T-helper 2 cell (primary cell): ENCODE data around the gene SLC9A8.
"Not testable (repeated sequence)": the region's sequence is repeated elsewhere in the genome, so short reads cannot be mapped to it uniquely, and the experiment has no call there.

Experiments used
- DNase-seq, 5 experiments: peaks; one replicate each; pipeline versions ENCODE4 v3.0.0 to v3.0.0-alpha.2; 2012 to 2022

Gene SLC9A8

DNA sequence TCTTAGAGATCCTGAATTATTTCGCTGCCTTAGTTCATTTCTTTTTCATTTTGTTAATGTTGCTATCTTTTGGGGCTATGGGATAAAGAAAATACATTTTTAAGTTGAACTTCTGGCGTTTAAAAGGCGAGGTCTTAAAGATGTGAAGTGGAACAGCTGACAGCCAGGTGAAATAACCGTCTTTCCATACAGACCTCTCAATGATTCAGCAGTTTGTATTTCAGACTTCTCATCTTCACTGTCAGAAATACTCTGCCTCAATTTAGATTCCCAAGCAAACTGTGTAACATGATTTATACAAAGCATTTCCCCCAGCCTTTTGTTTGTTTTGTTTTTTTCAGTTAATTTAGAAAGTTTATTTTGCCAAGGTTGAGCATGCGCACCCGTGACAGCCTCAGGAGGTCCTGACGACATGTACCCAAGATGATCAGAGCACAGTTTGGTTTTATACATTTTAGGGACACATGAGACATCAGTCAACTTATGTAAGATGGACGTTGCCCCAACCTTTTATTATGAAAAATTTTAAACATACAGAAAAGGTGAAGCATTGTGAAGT, 40.0 kb downstream of the SLC9A8 start:
- no peak for DNase-seq

DNA sequence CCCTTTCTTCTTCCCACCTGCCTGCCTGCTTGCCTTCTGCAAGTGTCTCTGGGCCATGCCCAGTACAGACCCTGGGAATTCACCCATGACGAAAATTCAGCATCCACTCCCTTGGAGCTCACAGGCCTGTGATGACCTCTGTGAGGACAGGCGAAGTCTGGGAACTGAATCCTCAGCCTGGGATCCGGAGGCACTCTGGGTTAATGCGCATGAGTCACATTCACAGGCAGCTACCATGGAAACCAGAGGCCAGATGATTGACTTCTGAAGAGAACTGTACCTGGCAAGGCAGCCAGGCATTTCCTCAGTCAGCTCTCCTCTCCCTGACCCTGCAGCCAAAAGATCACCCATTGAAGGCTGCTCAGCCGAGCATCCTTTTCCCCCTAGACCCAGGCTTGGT, 41.0 kb downstream of the SLC9A8 start:
- no peak for DNase-seq

DNA sequence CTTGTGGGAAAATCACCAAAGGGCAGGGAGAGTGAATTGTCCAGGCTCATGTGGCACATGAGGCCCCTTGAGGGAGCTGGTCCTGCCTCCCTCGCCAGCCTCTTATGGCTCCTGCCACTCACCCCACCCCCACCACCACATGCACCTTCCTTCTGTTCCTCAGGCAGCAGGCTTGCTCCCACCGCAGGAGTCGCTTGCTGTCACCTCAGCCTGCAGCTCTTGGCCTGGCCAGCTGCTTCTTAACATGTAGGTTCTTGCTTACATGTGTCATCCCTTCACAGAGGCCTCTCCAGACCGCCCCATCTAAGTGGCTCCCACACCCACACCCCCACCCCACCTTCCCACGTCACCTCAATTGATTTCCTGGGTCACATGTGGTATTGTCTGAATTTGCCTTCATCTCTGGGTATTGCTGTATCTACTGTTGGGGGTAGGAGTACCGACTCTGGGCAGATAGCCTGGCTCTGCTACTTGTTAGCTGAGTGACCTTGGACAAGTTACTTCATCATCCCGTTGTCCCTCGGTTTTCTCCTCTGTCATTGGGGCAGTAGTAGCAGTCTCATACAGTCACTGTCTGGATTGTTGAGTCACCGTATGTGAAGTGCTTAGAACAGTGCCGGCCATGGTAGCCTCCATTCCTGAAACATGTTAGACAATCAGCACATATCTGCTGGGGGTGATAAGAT, 41.7 kb downstream of the SLC9A8 start:
- no peak for DNase-seq

DNA sequence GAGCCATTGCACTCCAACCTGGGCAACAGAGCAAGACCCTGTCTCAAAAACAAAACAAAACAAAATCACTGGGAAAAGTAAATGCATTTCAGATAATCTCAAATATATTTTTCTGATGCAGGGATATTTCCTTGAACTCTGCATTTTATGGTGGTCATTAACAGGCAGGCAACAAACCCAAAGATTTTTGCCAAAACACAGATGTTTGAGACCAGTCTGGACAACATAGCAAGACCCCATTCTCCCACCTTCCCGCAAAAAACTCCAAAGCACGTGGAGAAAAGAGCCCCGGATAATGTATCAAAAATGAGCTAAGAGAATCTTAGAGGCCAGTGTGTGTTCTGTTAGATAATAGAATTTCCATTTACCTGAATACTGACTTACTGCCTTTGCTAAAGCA, 44.3 kb downstream of the SLC9A8 start:
- no peak for DNase-seq

DNA sequence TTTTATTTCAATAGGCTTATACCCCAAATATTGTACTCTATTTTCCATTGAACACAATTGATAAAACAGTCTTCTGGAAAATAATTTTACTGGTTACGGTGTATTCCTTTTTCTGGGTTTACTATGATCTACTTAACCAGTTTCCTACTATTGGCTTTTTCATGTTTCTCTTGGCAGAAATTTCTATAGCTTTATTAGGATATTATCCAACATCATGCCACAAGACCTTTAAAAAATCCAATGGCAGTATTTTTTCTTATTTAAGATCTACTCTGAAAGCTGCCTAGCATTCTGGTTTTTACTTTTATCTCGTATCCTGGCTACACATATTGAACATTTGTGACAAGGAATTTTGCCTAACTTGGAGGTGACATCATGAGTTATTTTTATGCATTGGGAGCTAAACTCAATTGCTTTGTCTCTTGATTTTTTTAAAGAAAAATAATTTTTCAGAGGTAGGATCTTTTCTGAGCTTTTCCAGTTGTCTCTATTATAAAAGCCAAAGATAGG, 45.5 kb downstream of the SLC9A8 start:
- DNase-seq: no peak

DNA sequence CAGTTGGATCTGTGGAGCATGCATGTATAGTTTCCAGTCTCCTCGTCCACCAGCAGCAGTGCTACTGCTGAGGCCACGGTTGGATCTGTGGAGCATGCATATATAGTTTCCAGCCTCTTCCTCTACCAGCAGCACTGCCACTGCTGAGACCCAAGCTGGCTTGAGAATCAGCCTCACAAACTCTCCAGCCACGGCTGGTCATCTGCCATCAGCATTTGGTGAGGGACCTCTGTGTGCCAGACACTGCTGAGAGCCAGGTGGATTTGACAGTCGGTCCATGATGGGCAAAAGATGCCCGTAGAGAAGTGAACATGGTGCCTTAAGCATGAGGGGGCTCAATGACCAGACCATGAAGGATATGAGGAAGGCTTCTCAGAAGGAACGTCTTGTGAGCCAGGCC, 46.4 kb downstream of the SLC9A8 start:
- DNase-seq: no peak

DNA sequence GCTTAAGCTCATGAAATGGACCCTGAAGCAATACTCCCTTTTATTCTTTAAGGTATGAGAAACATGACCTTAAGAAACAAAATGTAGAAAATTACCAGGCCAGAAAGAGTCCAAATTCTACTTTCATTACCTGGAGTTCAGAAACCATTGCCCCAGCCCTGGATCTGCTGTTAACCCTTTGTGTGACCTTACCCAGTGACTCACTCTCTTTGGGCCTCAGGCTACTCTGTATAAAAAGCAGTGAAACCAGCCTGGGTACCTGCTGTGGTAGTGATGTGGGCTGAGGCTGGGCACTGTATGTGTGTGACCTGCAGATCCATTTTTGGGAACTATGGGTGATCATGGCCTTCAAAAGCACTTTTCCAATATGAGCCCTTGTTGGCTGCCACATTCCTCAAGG, 47.2 kb downstream of the SLC9A8 start:
- DNase-seq: no peak

DNA sequence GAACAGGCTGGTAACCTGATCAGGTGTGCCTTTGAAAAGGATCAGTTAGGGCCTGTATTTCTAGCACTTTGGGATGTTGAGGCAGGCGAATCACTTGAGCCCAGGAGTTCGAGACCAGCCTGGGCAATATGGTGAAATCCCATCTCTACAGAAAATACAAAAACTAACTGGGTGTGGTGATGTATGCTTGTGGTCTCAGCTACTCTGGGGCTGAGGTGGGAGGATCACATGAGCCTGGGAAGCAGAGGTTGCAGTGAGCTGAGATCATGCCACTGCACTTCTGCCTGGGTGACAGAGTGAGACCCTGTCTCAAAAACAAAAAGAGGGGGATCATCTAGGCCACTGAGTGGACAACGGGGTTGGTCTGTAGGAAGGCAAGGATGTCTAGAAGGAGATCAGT, 48.6 kb downstream of the SLC9A8 start:
- not testable (repeated sequence) for DNase-seq

DNA sequence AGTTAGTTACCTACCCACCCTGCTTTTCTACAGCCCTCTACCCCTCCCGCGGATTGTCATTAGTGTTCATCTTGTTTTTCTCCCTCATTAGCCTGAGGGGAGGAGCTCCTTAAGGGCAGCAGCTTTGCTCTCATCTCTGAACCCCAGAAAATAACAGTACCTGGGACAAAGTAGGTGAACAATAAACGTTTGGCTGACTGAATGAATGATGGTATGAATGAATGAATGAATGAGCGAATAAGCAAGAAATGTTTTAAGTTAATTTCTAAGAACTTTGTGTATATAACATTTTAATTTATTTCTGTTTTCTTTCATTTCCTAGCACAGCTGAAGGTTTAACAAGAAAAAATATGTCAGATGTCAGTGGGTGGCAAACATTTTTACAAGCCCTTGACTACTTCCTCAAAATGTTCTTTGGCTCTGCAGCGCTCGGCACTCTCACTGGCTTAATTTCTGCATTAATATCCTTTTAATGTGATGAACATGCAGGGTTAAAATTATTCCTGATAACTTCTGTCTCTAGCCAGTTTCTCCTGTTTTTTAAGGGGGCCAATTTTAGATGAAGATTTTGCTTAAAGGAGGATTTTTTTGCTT, 50.1 kb downstream of the SLC9A8 start:
- DNase-seq: no peak

DNA sequence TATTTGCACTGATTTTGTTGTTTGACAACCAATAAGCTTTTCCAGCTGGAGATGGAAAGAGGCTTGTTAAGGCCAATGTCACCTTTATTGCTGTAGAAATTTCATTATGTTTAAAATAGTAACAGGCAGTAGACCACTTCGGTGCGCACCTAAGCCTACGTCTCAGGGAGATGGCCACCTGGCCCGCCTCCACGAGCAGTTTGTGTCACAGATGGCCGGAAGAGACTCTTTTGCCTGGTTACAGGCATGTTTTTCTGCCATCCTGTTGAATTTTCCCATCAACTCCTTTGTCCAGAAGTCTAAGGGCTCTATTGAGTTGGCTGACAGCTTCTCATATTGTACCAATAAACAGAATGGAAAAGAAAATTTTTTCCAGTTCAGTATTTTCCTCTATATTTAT, 51.0 kb downstream of the SLC9A8 start:
- DNase-seq: no peak

DNA sequence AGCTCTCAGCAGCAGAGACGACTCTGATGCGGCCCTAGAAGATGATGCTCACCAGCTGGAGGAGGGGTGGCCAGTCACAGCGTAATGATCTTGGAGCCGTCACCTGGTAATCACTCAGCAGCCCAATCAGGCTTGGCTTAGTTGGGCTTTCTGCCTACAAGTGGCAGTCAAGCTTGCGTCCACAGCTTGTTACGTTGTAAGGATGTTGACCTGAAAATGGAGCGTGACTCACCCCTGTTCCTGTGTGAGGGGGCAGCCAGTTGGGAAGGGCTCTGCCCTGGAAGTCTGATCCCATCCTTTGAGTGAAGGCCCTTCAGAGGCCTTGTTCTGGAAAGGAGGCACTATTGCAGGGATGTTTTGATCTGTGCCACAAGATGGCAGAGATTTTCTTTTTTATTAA, 52.9 kb downstream of the SLC9A8 start:
- DNase-seq: no peak

DNA sequence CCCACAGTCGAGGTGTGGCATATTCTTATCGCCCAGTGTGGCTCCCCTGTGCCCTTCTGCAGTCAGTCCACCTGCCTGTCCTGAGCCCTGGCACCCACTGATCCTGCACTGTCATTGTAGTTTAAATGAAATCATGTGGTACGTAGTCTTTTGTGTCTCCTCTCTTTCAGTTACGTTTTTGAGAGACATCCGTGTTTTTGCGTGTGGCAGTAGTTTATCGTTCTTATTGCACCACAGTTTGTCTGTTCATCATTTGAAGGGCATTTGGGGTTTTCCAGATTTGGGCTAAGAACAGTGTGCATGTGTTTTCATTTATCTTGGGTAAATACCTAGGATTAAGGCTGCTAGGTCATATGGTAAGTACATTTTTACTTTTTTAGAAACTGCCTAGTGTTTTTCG, 53.4 kb downstream of the SLC9A8 start:
- peak in 1 of 5 experiments; percentile 53 for DNase-seq

DNA sequence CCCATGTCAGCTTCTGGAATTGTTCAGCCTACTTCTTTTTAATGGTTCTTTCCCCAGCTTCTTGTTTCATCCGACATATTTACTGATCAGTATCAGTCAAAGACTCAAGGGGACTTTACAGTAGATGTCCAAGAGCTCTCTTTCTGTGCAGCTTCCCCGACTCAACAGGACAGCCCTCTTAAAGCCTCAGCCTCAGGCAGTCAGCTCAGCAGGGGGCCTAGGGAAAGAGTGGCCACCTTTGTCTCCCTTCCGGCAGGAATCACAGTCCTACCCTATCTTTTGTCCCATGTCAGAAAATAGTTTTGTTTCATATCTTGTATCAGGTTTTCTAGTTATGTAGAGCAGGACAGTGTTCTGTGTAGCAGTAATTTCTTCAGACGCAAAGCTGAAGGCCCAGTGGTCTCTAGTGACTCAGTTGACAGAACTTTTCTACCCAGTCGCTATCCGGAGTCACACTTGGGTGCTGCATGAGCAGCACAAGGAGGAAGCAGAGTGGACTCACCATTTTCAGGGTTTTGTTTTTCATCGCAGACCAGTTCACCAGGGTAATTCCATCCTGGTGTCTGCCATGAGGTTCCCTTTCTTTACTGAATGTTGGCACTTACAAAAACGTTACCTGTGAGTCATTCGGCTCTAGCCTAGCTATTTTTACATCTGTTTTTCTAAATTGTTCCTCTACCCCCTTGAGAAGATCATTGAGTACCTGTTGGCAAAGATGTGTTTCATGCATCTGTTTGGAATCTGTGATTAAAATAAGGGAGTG, 55.0 kb downstream of the SLC9A8 start:
- DNase-seq: no peak

DNA sequence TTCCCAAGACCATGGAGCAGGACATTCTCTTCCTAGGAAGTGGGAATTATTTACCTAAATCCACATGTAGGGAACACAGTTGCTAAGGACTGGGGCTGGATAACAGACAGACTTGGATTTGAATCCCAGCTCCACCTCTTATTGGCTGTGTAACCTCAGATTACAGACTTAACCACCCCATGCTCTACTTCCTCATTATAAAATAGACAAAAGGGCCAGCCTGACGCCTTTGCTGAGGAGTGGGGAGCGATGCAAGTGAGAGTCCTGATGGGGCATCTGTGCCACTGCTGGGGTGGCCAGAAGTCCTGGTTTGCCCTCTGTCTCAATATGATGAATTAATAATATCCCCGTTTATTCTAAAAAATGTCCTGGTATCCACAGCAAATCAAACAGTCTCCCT, 55.9 kb downstream of the SLC9A8 start:
- DNase-seq: no peak

DNA sequence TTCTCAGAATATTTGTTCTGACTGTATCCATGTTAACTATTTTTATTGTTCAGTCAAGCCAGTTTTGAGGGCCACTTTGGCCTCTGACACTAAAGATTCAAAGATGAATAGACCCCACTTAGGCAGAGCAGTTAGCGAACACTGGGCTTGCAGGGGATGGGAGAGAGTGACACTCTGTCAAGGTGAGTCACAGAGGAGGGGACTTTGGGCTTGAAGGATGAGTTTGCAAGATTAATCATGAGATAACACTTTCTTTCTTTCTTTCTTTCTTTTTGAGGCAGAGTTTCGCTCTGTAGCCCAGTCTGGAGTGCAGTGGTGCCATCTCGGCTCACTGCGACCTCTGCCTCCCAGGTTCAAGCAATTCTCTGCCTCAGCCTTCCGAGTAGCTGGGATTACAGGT, 56.3 kb downstream of the SLC9A8 start:
- DNase-seq: no peak

DNA sequence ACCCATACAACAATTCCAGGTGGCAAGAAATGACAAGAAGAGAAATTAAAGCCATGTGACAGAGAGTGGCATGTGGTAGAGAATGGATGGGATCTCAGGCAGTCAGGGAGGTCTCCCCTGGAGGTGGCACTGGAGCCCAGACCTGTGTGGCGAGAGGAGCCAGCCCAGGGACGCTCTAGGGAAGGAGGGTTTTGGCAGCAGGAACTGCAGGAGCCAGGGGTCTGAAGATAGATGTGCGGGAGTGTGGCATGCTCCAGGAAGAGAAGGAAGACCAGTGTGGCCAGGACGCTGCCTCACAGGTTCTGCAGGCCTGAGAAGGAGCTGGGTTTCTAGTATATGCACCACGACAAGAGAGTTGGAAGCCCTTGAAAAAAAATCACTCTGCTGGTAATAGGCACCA, 57.6 kb downstream of the SLC9A8 start:
- DNase-seq: no peak

DNA sequence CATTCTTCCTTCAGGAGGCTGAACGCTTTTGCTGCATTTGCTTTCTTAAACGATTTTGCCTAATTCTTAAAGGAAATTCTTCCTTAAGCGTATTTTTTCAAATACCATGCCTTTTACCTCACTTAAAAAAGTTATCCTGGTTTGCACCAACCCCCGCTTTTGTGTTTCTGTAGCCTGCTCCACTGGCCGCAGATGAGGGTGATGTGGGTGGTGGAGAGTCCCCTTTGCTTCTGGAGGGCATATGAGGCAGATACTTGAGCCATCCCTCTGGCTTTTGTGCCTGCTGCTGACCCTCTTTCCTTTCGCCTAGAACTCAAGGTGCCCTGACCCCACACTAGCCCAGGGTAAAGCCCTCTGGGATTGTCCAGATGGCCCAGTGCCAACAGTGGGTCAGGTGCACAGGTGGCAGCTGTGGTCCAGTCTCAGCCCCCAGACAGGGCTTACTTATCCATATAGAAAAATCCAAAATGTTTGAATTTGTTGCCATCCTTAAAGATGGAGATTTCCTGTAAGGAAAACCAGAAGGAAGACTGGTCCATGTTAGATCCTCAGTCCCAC, 58.8 kb downstream of the SLC9A8 start:
- no peak for DNase-seq

DNA sequence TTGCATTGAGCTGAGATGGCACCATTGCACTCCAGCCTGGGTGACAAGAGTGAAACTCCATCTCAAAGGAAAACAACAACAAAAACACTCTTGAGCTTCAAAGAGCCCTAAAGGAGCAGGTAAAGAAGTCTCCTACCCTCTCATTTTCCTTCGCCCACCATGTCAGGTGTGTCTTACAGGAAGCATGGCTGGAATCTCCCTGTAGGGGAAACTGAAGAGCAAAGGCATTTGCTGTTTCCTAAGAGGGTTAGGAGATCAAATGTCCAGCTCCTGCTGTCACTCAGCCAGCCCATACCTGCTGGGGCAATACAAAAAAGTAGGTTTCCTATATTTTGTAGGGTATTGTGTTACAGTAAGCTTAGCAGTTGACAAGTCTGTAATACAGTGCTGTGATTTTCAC, 59.4 kb downstream of the SLC9A8 start:
- no peak for DNase-seq

DNA sequence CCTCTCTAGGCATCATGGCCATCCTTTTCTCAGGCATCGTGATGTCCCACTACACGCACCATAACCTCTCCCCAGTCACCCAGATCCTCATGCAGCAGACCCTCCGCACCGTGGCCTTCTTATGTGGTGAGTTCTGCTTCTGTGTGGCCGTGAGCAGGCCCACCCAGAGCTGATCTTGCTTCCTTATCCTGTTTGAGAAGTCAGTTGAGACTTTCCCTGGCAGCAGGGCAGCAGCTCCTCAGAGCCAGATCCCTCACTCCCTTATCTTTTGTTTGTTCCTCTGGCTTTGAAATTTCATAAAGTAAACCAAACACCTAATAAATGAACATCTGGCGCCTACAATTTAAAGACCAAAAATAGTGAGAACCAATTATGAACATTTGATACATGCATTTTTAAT, 62.1 kb downstream of the SLC9A8 start:
- no peak for DNase-seq

DNA sequence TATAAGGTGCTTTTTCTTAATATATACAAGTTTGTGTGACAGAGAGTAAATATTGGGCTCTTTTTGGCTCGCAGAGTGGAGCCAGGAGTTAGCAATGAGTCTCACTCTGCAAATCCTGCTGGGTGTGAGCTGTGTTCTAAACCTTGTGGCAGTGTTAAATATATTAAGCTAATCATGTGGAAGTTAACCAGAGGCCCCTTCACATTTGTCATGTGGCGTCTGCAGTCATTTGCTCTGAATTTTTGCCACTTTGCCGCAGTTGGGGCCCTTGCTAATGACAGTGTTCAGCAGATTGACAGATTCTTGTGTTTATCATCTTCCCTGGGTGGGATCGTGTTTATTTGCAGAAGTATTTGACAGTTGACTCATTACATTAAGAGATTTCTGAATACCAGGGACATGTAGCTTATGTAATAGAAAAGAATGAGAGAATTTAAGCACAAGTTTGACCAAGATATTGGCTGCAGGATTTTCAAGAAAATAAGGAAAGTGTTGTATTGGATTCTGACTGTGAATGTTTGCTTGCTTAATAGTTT, 64.8 kb downstream of the SLC9A8 start:
- DNase-seq: no peak

DNA sequence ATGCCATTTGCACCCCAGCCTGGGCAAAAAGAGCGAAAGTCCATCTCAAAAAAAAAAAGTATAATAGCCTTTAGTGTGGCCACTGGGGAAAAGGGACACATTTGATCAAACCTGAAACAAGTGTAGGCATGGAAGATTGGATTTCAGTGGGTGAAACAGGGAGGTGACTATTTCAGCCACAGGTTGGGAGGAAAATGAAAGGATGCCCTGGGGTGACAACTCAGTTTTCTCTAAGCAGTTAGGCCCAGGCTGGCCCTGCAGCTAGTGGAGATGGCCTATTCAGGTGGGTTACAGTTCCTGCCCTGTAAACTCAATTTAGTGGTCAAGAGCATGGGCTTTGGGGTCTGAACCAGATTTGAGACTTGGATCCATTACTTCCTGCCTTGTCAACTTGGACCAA, 66.3 kb downstream of the SLC9A8 start:
- no peak for DNase-seq

DNA sequence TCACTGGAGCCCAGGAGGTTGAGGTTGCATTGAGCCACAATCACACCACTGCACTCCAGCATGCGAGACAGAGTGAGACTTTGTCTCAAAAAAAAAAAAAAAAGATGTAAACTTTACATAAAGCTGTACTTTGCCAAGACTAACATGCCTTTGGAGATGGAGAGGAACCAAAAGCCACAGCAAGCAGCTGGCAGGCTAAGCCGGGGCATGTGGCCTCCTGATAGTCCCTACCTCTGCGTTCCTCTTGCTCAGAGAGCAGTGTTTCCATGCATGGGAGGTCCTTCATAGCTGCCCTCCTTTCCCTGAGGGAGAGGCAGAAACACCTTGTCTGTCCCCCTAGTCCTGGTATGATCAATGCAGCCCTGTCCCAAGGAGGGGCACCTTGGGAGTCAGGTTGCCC, 67.5 kb downstream of the SLC9A8 start:
- DNase-seq: no peak
